Loucy (cell line): ENCODE measurements around the gene CUEDC2.
A peak's percentile ranks its signal among the peaks of the same experiment; 100 is the strongest.

Experiments used
- H2AFZ ChIP-seq: fragments of 200-600 bp; sonication (generic); 2 replicates; pipeline ENCODE4 v1.6.0; 2016; ENCODE audit warnings: antibody characterized with exemption, mild to moderate bottlenecking, low read length, moderate library complexity
- H3F3A ChIP-seq: fragments of 200-600 bp; 2 replicates; pipeline ENCODE4 v1.6.0; 2016; ENCODE audit warnings: antibody characterized with exemption, low read depth, mild to moderate bottlenecking
- H3K27me3 ChIP-seq: fragments of 200-600 bp; sonication (generic); 2 replicates; pipeline ENCODE4 v1.6.1; 2014; ENCODE audit warnings: low read length, mild to moderate bottlenecking; ENCODE audit not compliant: insufficient read depth, poor library complexity, severe bottlenecking
- H3K36me3 ChIP-seq: fragments of 200-600 bp; sonication (generic); 2 replicates; pipeline ENCODE4 v1.6.1; 2016; ENCODE audit warnings: low read length; ENCODE audit not compliant: insufficient read depth
- H3K4me1 ChIP-seq: fragments of 200-600 bp; sonication (generic); 2 replicates; pipeline ENCODE4 v1.5.1; 2014; ENCODE audit warnings: low read length, mild to moderate bottlenecking; ENCODE audit not compliant: insufficient read depth, poor library complexity, severe bottlenecking
- H3K4me2 ChIP-seq: fragments of 200-600 bp; sonication (generic); 2 replicates; pipeline ENCODE4 v1.6.0; 2014; ENCODE audit warnings: antibody characterized with exemption, low read length, low read depth, mild to moderate bottlenecking; ENCODE audit not compliant: poor library complexity, severe bottlenecking
- H3K4me3 ChIP-seq: fragments of 200-600 bp; sonication (generic); 2 replicates; pipeline ENCODE4 v1.5.1; 2014; ENCODE audit warnings: low read length, mild to moderate bottlenecking, mixed read lengths; ENCODE audit not compliant: poor library complexity, severe bottlenecking
- H3K79me2 ChIP-seq: fragments of 200-600 bp; sonication (generic); 2 replicates; pipeline ENCODE4 v1.6.1; 2014; ENCODE audit warnings: low read length; ENCODE audit not compliant: insufficient read depth
- H3K9ac ChIP-seq: fragments of 200-600 bp; sonication (generic); 2 replicates; pipeline ENCODE4 v1.6.0; 2014; ENCODE audit warnings: mild to moderate bottlenecking, low read depth, low read length, moderate library complexity; ENCODE audit not compliant: poor library complexity, severe bottlenecking
- H3K9me2 ChIP-seq: fragments of 200-600 bp; sonication (generic); replicated peaks from 2 replicates; pipeline ENCODE4 v1.6.1; 2016; ENCODE audit warnings: low read depth, low read length, mixed read lengths
- H3K9me3 ChIP-seq: fragments of 200-600 bp; sonication (generic); 2 replicates; pipeline ENCODE4 v1.6.1; 2014; ENCODE audit warnings: mild to moderate bottlenecking, antibody characterized with exemption, low read length, low read depth; ENCODE audit not compliant: insufficient read depth
- H4K20me1 ChIP-seq: fragments of 200-600 bp; sonication (generic); 2 replicates; pipeline ENCODE4 v1.6.0; 2014; ENCODE audit warnings: antibody characterized with exemption, low read length, mild to moderate bottlenecking; ENCODE audit not compliant: insufficient read depth, poor library complexity, severe bottlenecking
- CTCF ChIP-seq: fragments of 200-600 bp; sonication (generic); conservative IDR thresholded peaks from 2 replicates; pipeline ENCODE4 v1.5.1; 2014; ENCODE audit warnings: mild to moderate bottlenecking, antibody characterized with exemption, low read length
- EZH2phosphoT487 ChIP-seq: fragments of 200-600 bp; IDR thresholded peaks from 2 replicates; pipeline ENCODE4 v1.6.1; 2018; ENCODE audit warnings: antibody characterized with exemption, mild to moderate bottlenecking, moderate library complexity, borderline replicate concordance

CUEDC2 gene

GRCh38 chr10:102422545-102423129, 9.7 kb downstream of the CUEDC2 start:
- no peaks in the 10 kb centered on the region for H3F3A ChIP-seq
- H3K4me1 ChIP-seq, result peaks cover 25% of the 10 kb centered on the region
- no peaks in the 10 kb centered on the region; the same call in 1 of the 2 replicates for H3K36me3 ChIP-seq
- H3K9ac ChIP-seq, result peak overlapping the region; percentile 76
- peaks cover 19% of the 10 kb centered on the region for H3K79me2 ChIP-seq
- H3K9me3 ChIP-seq, result no peaks in the 10 kb centered on the region
- no peaks in the 10 kb centered on the region for H3K27me3 ChIP-seq
- TF ChIP-seq CTCF, result peak; percentile 66
- no peak for TF ChIP-seq EZH2phosphoT487
- H3K4me3 ChIP-seq, result peak overlapping the region; percentile 79
- H4K20me1 ChIP-seq, result no peaks in the 10 kb centered on the region
- no peaks in the 10 kb centered on the region for H3K9me2 ChIP-seq
- peak overlapping the region; percentile 93 for H3K4me2 ChIP-seq
- no peak overlapping the region for H2AFZ ChIP-seq

GRCh38 chr10:102421757-102422512, 10.4 kb downstream of the CUEDC2 start:
- Histone ChIP-seq H4K20me1 (no peaks in the 10 kb centered on the region), H3K9me2 (no peaks in the 10 kb centered on the region), H3K79me2 (peaks cover 19% of the 10 kb centered on the region), H3K9ac (peak overlapping the region; percentile 76), H3K4me2 (peak overlapping the region; percentile 93), H3K4me3 (peak overlapping the region; percentile 79), H3K4me1 (peaks cover 25% of the 10 kb centered on the region), H2AFZ (peak overlapping the region; percentile 89), H3K9me3 (no peaks in the 10 kb centered on the region), H3F3A (no peaks in the 10 kb centered on the region), H3K36me3 (no peaks in the 10 kb centered on the region; the same call in 1 of the 2 replicates), H3K27me3 (no peaks in the 10 kb centered on the region)
- TF ChIP-seq EZH2phosphoT487 (no peak), CTCF (no peak)

GRCh38 chr10:102421507-102421756, 10.9 kb downstream of the CUEDC2 start:
- no peaks in the 10 kb centered on the region for H3K27me3 ChIP-seq
- H3K4me2 ChIP-seq, result peak overlapping the region; percentile 93
- no peaks in the 10 kb centered on the region for H4K20me1 ChIP-seq
- H3K4me1 ChIP-seq, result peaks cover 25% of the 10 kb centered on the region
- H3K9me2 ChIP-seq, result no peaks in the 10 kb centered on the region
- H3K9me3 ChIP-seq, result no peaks in the 10 kb centered on the region
- H3K9ac ChIP-seq, result peak overlapping the region; percentile 76
- peak overlapping the region; percentile 79 for H3K4me3 ChIP-seq
- H3F3A ChIP-seq, result no peaks in the 10 kb centered on the region
- no peak for TF ChIP-seq CTCF
- no peak for TF ChIP-seq EZH2phosphoT487
- H2AFZ ChIP-seq, result peak overlapping the region; percentile 89
- H3K36me3 ChIP-seq, result no peaks in the 10 kb centered on the region; the same call in 1 of the 2 replicates
- peaks cover 19% of the 10 kb centered on the region for H3K79me2 ChIP-seq
